NK-92 (cell line): Measurements from ENCODE around the gene SLCO2A1.

Experiments used
- DNase-seq: peaks from one replicate; lab custom pipeline; 2025; ENCODE audit not compliant: unreplicated experiment; lab: John Stamatoyannopoulos, UW

The SLCO2A1 gene

DNA sequence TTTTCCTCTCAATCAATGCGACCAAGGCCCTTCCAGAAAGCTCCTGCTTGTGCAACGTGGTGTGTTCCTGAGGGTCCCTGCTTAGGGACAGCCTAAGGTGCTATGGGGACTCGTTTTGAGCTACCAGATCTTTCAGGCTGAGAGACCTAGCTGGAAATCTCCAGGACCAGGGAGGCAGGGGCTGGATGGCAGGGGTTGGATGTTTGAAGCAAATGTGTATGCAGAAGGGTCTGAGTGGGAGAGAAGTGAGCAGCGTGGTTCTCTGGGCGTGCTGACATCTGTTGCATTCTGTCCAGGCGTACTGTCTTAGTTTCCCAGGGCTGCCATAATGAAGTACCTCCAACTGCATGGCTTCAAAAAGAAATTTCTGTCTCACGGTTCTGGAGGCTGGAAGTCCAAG lies 31.7 kb upstream of the SLCO2A1 start:
- DNase-seq: no peak

- no peak for DNase-seq
Observed at GRCh38 chr3:134060561-134061385, 31.0 kb upstream of the SLCO2A1 start.

DNA sequence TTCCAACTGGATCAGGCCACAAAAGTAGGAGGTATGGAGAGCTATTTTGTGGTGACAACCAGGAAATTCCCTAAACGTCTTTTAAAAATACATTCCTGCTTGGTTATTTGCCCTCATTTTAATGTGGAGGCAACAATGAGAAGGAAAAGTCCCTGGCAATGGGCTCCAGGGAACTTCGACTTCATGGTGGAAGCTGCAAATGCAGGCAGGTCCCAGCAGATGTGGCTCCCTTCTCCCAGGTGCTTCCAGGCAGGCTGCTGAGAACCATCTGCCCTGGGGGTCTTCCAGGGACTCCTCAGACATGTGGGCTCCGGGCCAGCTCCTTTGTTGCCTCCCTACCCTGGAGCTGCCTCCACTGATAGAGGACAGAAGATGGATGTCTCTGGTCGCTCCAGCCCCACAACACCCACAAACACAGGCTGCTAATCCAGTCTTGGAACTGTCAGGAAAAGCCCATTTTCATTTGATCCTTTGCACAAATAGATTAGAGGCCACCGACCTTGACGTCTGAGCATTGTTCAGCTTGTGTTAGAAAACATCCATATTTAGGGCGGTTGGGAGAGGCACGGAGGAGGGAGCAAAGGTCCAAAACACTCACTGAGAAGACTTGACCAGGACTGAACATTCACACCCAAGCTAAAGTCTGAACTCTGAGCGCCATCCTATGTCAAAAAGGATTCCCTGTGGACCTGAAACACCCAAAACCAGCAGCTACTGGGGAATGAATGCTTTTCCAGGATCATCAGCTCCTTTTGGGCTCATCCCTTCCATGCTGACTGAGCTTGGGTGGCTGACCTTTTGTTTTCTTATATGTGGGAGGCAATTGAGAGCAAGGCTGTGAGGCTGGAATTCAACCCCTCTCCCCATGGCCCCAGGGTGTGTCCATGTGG lies 30.2 kb upstream of the SLCO2A1 start:
- DNase-seq: no peak

DNA sequence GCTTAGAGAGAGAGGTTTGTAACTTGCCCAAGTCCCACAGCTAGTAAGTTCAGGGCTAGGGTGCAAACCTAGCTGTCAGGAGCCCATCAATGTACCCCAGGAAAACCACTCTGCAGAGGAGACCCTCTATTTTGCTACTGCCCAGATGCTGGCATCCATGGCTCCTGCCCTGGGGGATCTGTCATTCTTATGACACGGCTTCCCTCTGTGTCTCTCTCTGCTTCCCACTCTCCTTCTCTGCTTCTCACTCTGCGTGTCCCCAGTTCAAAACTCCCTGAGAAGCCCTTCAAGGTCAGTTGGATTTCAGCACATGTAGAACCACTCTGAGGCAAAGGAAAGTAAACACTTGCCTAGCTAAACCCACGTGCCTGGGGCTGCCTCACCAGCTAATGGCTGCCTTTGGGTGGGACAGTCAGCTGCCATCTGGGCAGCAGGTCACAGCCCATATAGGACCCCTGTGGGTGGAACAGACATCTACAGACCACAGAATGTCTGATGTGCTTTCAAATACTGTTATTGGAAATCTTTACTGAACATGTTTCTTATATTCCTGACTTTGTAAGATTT lies 29.4 kb upstream of the SLCO2A1 start:
- no peak for DNase-seq

DNA sequence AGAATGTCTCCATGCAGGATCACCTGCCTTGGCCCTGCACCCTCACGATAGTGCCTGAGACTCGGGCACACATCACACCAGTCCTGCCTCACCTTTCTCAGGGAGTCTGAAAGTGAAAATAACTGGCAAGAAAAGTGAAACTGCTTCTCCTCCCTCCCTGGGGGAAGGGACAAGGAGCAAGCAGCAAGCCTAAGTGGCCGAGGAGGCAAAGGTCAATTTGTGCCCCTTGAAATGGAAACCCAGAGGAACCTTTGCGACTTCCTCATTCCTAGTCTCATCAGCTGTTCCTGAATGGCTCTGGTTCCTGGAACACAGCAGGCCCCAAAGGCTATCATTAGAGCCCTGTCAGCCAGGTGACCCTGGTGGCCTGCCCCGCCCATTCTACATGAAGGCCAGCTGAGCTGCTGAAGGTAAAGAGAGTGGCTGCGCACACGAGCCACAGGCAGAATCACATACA lies 28.0 kb upstream of the SLCO2A1 start:
- no peak for DNase-seq

GRCh38 chr3:134057006-134057653 lies 27.4 kb upstream of the SLCO2A1 start:
- DNase-seq: no peak

DNA sequence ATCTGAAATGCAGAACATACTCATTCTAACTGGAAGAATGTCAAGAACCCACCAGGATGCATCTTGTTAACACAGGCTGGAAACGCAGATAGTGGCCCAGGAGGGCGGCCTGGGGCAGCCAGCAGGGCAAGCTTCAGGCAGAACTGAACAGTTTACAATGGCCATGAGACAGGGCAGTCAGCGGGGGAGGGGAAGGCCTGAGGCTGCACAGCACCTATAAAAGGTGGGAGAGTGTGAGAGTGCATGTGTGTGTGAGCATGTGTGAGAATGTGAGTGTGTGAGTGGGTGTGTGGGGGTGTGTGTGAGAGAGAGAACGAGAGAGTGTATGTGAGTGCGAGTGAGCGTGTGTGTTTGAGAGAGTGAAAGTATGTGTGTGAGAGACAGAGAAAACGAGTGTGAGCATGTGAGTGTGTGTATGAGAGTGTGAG lies 26.8 kb upstream of the SLCO2A1 start:
- DNase-seq: no peak

DNA sequence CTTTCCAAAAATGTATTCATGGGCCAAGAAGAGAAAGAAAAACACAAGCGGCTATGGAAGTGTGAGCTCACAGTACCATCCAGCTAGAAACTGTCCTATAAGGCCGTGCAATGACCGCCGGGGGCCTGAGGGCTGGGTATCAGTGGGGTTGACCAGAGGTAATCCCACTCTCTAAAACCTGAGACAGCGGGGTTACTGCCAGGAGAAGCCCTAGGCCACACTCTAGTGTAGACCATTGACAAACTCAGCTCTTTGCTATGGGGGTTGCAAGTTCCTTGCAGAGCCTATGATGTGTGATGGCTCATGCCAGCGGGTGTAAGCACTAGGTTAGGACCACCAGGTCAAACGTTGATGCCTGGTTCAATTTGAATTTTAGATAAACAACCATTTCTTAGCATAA lies 25.9 kb upstream of the SLCO2A1 start:
- DNase-seq: no peak

DNA sequence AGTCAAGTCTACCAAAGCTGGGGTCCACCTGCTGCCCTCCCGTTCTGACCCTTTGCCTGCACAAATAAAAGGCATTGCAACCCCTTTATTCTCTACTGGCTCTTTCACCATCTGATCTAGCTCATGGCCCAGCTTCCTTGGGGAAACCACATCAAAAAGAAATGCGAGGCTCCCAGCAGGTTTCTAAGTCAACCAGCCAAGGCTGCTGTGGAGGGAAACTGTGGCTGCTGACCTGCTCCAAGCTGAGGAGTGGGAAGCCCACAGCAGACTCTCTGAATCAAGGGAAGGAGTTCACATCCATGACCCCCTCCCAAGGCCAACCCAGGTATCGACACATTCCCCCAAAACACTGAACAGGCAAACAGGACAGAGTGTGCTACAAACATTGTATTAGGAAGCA lies 25.2 kb upstream of the SLCO2A1 start:
- DNase-seq: no peak

DNA sequence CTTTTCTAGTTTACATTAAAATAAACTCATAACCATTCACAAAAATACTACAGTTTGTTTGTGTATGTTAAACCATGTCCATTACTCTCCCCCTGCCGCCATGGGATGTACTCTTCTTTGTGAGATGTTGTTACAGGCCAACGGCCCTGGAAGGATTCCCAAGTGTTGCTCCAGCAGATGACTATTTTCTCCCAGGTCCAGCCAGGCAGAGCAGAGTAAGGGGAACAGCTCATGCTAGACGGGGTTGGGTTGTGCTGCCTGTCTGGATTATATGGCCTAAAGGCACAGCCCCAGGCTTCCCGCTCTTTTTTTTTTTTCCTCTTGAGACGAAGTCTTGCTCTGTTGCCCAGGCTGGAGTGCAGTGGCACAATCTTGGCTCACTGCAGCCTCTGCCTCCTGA lies 24.5 kb upstream of the SLCO2A1 start:
- no peak for DNase-seq

- no peak for DNase-seq
Observed at GRCh38 chr3:134052370-134052769, 22.6 kb upstream of the SLCO2A1 start.

DNA sequence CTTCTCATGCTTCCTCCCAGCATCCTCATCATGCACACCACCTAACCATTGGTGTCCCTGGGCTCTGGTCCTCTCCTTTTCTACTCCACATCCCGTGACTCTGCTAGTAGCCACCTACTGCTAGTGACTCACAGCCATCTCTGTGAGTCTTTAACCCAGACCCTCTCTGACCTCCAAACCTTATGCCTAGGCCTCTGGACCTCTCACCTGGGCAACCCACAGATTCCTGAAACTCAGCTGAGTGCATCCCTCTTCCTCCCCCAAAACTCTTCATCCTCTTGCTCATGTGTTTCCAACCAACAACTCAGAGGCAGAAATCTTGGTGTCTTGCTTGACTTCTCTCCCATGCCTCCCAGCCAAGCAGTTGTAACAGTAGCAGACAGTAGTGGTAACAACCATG lies 20.0 kb upstream of the SLCO2A1 start:
- no peak for DNase-seq

GRCh38 chr3:134048278-134048996 lies 18.7 kb upstream of the SLCO2A1 start:
- DNase-seq: no peak

- DNase-seq: no peak
Observed at GRCh38 chr3:134044459-134044858, 14.7 kb upstream of the SLCO2A1 start.

DNA sequence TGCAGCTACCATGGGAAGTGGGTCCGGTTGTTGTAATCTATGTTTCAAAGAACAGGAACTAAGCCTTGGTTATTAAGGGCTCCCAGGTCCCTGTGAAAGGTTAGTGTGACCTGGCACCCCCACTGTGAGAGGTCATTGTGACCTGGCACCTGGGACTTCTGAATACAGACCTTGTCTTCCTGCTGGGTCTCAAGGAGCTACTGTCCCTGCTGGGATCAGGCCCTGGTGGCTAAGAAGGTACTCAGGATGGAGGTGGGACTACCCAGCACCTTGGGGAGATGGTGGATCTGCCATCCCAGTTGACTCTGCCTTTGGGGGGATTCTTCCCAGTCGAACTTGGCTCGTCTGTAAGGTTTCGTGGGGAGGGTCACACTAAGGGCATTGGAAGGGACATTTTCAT lies 10.3 kb upstream of the SLCO2A1 start:
- no peak for DNase-seq

GRCh38 chr3:134039161-134039862 lies 9.6 kb upstream of the SLCO2A1 start:
- DNase-seq: no peak

GRCh38 chr3:134038716-134039115 lies 9.0 kb upstream of the SLCO2A1 start:
- DNase-seq: no peak

- DNase-seq: no peak
Observed at GRCh38 chr3:134038071-134038491, 8.4 kb upstream of the SLCO2A1 start.

- DNase-seq: no peak
Observed at GRCh38 chr3:134037168-134037567, 7.4 kb upstream of the SLCO2A1 start.

- no peak for DNase-seq
Observed at GRCh38 chr3:134036291-134036690, 6.6 kb upstream of the SLCO2A1 start.
